ENCODE measurements around the gene ARHGAP18.

The ARHGAP18 gene

DNA sequence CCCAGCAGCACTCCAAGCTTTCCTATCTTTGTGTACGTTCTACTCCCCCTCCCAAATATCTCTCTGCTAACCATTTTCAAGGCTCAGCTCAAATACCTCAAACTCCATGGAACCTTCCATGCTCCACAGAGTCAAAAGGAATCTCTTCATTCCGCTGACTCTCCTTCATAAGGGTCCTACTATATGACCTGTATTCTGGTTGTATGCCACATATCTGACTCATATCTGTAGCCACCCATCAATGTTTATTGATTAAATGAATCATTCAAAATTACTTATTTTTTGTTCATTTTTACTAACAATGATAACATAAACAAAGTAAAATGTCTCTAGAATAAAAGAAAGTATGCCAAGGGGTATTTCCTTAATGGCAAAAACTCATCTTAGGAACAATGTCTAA, 123.2 kb downstream of the ARHGAP18 start:
- Histone ChIP-seq H3K36me3 (ENCODE audit: control insufficient read depth in 2 of 2, insufficient read depth in 1 of 2, low read length in 2 of 2) (no peaks in the 10 kb centered on the region), H3K4me3 (ENCODE audit: low read depth, low read length) (no peak overlapping the region), H3K9me3 (ENCODE audit: control insufficient read depth, insufficient read depth, low read depth, low read length) (no peaks in the 10 kb centered on the region), H3K4me1 (ENCODE audit: control insufficient read depth, insufficient read depth, low read length) (no peaks in the 10 kb centered on the region), H3K27ac (ENCODE audit: extremely low read depth, low read depth, low read length) (no peak overlapping the region)
- ChIA-PET POLR2A (no interaction called here), CTCF (interaction anchor here (1.6 kb wide), 1 partner anchor 11 kb away, joined by 4 read pairs; no protein-coding TSS in a partner anchor)
- TF ChIP-seq, protein P1, sequence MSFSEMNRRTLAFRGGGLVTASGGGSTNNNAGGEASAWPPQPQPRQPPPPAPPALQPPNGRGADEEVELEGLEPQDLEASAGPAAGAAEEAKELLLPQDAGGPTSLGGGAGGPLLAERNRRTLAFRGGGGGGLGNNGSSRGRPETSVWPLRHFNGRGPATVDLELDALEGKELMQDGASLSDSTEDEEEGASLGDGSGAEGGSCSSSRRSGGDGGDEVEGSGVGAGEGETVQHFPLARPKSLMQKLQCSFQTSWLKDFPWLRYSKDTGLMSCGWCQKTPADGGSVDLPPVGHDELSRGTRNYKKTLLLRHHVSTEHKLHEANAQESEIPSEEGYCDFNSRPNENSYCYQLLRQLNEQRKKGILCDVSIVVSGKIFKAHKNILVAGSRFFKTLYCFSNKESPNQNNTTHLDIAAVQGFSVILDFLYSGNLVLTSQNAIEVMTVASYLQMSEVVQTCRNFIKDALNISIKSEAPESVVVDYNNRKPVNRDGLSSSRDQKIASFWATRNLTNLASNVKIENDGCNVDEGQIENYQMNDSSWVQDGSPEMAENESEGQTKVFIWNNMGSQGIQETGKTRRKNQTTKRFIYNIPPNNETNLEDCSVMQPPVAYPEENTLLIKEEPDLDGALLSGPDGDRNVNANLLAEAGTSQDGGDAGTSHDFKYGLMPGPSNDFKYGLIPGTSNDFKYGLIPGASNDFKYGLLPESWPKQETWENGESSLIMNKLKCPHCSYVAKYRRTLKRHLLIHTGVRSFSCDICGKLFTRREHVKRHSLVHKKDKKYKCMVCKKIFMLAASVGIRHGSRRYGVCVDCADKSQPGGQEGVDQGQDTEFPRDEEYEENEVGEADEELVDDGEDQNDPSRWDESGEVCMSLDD (tag by site-specific recombination; IDR thresholded peaks at IDR 0.05): no peak
- TF ChIP-seq SCRT2 (tag by site-specific recombination; IDR thresholded peaks at IDR 0.05) (no peak), ZNF366 (tag by site-specific recombination; conservative IDR thresholded peaks at IDR 0.05) (no peak), OVOL3 (tag by site-specific recombination; IDR thresholded peaks at IDR 0.05) (no peak), ZNF548 (tag by site-specific recombination; IDR thresholded peaks at IDR 0.05) (no peak), GFI1B (tag by site-specific recombination; IDR thresholded peaks at IDR 0.05) (no peak), ZNF830 (tag by site-specific recombination; IDR thresholded peaks at IDR 0.05; ENCODE audit: low read depth) (no peak), FEZF1 (tag by site-specific recombination; IDR thresholded peaks at IDR 0.05) (no peak), GLI2 (tag by site-specific recombination; IDR thresholded peaks at IDR 0.05; ENCODE audit: borderline replicate concordance, low read depth) (no peak), ZNF155 (tag by site-specific recombination; IDR thresholded peaks at IDR 0.05) (no peak), GLIS2 (tag by site-specific recombination; IDR thresholded peaks at IDR 0.05) (no peak), ZNF146 (tag by site-specific recombination; IDR thresholded peaks at IDR 0.05) (no peak), ZNF112 (tag by site-specific recombination; IDR thresholded peaks at IDR 0.05) (no peak), ZNF426 (tag by site-specific recombination; IDR thresholded peaks at IDR 0.05) (no peak)
- TF ChIP-seq, protein P2, sequence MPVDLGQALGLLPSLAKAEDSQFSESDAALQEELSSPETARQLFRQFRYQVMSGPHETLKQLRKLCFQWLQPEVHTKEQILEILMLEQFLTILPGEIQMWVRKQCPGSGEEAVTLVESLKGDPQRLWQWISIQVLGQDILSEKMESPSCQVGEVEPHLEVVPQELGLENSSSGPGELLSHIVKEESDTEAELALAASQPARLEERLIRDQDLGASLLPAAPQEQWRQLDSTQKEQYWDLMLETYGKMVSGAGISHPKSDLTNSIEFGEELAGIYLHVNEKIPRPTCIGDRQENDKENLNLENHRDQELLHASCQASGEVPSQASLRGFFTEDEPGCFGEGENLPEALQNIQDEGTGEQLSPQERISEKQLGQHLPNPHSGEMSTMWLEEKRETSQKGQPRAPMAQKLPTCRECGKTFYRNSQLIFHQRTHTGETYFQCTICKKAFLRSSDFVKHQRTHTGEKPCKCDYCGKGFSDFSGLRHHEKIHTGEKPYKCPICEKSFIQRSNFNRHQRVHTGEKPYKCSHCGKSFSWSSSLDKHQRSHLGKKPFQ (tag by site-specific recombination; IDR thresholded peaks at IDR 0.05): no peak
- TF ChIP-seq, protein P3, sequence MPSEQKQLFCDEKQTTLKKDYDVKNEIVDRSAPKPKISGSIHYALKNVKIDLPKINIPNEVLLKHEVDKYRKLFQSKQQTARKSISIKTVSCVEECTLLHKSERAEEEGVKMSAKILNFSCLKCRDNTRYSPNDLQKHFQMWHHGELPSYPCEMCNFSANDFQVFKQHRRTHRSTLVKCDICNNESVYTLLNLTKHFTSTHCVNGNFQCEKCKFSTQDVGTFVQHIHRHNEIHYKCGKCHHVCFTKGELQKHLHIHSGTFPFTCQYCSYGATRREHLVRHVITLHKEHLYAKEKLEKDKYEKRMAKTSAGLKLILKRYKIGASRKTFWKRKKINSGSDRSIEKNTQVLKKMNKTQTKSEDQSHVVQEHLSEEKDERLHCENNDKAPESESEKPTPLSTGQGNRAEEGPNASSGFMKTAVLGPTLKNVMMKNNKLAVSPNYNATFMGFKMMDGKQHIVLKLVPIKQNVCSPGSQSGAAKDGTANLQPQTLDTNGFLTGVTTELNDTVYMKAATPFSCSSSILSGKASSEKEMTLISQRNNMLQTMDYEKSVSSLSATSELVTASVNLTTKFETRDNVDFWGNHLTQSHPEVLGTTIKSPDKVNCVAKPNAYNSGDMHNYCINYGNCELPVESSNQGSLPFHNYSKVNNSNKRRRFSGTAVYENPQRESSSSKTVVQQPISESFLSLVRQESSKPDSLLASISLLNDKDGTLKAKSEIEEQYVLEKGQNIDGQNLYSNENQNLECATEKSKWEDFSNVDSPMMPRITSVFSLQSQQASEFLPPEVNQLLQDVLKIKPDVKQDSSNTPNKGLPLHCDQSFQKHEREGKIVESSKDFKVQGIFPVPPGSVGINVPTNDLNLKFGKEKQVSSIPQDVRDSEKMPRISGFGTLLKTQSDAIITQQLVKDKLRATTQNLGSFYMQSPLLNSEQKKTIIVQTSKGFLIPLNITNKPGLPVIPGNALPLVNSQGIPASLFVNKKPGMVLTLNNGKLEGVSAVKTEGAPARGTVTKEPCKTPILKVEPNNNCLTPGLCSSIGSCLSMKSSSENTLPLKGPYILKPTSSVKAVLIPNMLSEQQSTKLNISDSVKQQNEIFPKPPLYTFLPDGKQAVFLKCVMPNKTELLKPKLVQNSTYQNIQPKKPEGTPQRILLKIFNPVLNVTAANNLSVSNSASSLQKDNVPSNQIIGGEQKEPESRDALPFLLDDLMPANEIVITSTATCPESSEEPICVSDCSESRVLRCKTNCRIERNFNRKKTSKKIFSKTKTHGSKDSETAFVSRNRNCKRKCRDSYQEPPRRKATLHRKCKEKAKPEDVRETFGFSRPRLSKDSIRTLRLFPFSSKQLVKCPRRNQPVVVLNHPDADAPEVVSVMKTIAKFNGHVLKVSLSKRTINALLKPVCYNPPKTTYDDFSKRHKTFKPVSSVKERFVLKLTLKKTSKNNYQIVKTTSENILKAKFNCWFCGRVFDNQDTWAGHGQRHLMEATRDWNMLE (tag by site-specific recombination; conservative IDR thresholded peaks at IDR 0.05; ENCODE audit: low read depth): no peak
- TF ChIP-seq, protein P4, sequence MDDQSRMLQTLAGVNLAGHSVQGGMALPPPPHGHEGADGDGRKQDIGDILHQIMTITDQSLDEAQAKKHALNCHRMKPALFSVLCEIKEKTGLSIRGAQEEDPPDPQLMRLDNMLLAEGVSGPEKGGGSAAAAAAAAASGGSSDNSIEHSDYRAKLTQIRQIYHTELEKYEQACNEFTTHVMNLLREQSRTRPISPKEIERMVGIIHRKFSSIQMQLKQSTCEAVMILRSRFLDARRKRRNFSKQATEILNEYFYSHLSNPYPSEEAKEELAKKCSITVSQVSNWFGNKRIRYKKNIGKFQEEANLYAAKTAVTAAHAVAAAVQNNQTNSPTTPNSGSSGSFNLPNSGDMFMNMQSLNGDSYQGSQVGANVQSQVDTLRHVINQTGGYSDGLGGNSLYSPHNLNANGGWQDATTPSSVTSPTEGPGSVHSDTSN (CRISPR knock-in tag; IDR thresholded peaks at IDR 0.05): no peak
